GM18502 (cell line): ENCODE data around the gene CHN1.

Source experiments
- ATAC-seq: cut with Tn5 transposase; IDR thresholded peaks from one replicate; pipeline ENCODE4 v1.9.1; 2021; ENCODE audit warnings: mild to moderate bottlenecking; ENCODE audit not compliant: unreplicated experiment, poor library complexity

CHN1 gene

DNA sequence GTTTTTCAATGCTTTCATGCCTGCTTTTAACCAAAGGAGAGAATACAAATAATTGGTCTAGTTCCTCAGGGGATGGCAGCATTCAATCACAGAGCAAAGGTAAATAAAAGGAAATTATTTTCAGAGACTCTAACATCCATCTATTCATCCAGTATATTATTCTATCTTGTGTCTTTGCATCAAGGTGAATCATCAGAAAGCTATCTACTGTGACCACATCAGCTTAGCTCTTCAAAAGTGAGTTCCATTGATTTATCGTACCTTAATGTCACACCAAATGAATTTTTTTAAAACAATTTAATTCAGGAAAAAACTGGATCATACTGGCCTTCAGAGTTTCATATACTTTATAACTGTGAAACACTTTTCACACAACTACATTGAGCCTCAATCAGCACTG lies 66.1 kb downstream of the CHN1 start:
- ATAC-seq, result no peak

- no peak for ATAC-seq
These were observed 73.5 kb downstream of the CHN1 start for GRCh38 chr2:174931724-174932123.

DNA sequence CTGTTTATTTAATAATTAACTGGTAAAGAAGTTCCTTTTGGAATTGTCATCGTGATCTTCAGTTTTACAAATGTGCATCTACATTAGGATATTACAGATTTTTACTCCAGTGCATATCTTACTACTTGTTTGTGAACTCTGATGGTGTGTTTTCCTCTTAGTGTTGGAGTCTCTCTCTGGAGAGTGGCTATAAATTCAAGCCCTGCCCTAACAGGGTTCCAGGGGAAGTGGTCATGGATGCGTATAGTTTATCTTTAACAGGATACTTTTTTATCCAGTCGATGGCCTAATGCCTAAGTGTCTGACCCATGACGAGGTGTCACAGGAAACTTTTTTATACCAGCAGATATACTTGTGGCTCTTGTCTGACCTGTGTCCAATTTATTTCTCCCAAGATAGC lies 75.4 kb downstream of the CHN1 start:
- ATAC-seq, result no peak

- ATAC-seq, result no peak
These were observed 80.0 kb downstream of the CHN1 start for GRCh38 chr2:174925046-174925784.

DNA sequence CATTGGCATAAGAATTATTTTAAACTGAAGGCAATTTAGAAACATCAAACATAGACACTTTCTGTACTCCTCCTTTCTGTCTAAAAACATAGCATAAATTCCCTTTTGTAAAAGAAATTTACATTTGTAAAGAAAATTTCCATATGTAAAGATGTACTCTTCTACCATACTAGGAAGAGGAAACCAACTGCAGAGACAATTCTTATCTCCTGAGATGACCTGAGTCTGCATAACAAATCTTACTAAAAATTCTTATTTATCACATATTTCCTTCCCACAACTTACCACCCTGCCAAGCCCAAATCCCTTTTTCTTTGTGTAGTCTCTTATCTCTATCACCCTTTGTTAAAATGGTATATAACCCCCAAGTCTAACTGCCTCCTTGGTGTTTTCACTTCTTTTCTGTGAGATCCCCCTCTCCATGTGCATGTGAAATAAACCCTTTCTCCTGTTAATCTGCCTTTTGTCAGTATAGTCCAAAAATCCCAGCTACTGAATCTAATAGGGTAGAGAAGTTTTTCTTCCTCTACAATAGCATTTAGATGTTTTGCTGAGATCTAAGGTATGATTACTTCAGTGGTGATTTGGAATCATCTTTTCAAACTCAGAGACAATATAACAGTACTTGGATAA lies 81.0 kb downstream of the CHN1 start:
- ATAC-seq, result no peak

- no peak for ATAC-seq
These were observed 85.1 kb downstream of the CHN1 start for GRCh38 chr2:174919947-174920595.

- ATAC-seq, result no peak
These were observed 86.2 kb downstream of the CHN1 start for GRCh38 chr2:174918886-174919526.

DNA sequence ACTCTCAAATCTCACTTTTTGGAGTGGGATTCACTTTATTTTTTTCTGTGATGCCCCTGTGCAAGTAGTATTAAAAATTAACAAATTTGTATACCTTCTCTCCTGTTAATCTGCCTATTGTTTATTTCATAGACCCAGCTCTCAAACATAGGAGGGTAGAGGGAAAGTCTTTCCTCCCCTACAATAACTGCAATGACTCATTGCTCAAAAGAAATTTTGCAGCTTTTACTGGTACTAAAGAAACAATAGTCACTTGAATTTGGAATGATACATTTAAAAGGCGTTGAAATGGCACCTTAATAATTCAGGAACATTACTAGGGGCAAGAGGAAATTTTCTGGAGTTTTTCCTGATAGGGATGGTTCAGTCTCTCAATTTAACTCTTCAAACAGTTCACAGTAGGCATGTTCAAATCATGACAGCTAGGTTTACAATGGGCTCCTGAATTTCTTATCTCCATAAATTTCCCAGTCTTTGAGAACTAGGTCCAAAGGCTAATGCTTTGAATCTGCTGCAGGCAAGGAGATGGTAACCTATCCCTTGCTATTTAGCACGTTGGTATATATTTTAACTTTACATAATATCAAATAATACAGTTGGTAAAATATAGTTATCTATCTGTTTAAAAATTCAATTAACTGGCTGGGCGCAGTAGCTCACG lies 88.8 kb downstream of the CHN1 start:
- ATAC-seq, result no peak

GRCh38 chr2:174914853-174915760 lies 90.1 kb downstream of the CHN1 start:
- no peak for ATAC-seq

- no peak for ATAC-seq
These were observed 96.9 kb downstream of the CHN1 start for GRCh38 chr2:174908284-174908683.

- no peak for ATAC-seq
These were observed 102.0 kb downstream of the CHN1 start for GRCh38 chr2:174903264-174903556.

GRCh38 chr2:174902506-174903263 lies 102.5 kb downstream of the CHN1 start:
- no peak for ATAC-seq

- ATAC-seq, result no peak
These were observed 104.1 kb downstream of the CHN1 start for GRCh38 chr2:174901075-174901474.

- no peak for ATAC-seq
These were observed 107.9 kb downstream of the CHN1 start for GRCh38 chr2:174897286-174897685.

DNA sequence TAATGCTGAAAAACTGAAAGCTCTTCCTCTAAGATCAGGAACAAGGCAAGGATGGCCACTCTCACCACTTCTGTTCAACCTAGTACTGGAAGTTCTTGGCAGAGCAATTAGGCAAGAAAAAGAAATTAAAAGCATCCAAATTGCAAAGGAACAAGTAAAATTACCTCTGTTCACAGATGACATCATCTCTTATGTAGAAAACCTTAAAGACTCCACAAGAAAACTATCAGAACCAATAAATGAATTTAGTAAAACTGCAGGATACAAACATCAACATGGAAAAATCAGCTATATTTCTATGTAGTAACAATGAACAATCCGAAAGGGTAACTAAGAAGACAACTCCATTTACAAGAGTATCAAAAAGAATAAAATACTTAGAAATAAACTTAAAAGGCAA lies 112.2 kb downstream of the CHN1 start:
- no peak for ATAC-seq

- no peak for ATAC-seq
These were observed 112.6 kb downstream of the CHN1 start for GRCh38 chr2:174892546-174892945.

GRCh38 chr2:174888646-174889271 lies 116.4 kb downstream of the CHN1 start:
- ATAC-seq, result no peak

GRCh38 chr2:174888146-174888545 lies 117.0 kb downstream of the CHN1 start:
- no peak for ATAC-seq

DNA sequence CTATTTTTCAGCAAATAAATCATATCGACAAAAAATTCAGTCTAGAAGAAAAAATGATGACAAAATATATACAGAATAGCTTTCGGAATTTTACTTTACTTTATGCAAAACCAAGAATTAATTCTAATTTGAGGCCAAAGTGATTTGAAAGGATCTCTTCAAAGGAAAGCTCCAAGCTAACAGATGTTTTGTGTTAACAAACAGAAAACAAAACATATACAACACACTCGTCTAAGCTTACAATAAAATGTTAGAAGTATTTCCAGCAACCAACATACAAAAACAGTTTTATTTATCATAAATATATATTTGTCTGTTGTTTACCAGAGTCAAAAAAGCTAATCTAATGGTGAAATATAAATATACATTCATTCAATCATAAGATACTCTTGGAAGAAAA lies 122.8 kb downstream of the CHN1 start:
- no peak for ATAC-seq
